Effector memory CD4-positive, alpha-beta T cell (primary cell): Measurements from ENCODE around the gene AKT1S1.
"Not testable (repeated sequence)": the region's sequence is repeated elsewhere in the genome, so short reads cannot be mapped to it uniquely, and the experiment has no call there.

Experiments
- DNase-seq, 3 donors: peaks; one replicate each; pipeline ENCODE4 v3.0.0-alpha.2; 2020
- H3K27ac ChIP-seq: 2 replicates; pipeline ENCODE4 v1.7.0; 2013; ENCODE audit warnings: mild to moderate bottlenecking, low read length, moderate library complexity; ENCODE audit not compliant: insufficient read depth, poor library complexity, severe bottlenecking
- H3K27me3 ChIP-seq: replicated peaks from 2 replicates; pipeline ENCODE4 v1.7.0; 2013; ENCODE audit warnings: mild to moderate bottlenecking, low read length; ENCODE audit not compliant: insufficient read depth, control insufficient read depth, poor library complexity, severe bottlenecking
- H3K36me3 ChIP-seq: 2 replicates; pipeline ENCODE4 v1.7.0; 2013; ENCODE audit warnings: mild to moderate bottlenecking, low read length, moderate library complexity; ENCODE audit not compliant: control insufficient read depth, insufficient read depth
- H3K4me1 ChIP-seq: 2 replicates; pipeline ENCODE4 v1.7.0; 2013; ENCODE audit warnings: low read length, mild to moderate bottlenecking; ENCODE audit not compliant: control insufficient read depth, insufficient read depth, poor library complexity, severe bottlenecking
- H3K4me3 ChIP-seq: 2 replicates; pipeline ENCODE4 v1.7.0; 2013; ENCODE audit warnings: low read length, low read depth, mild to moderate bottlenecking; ENCODE audit not compliant: insufficient read depth, poor library complexity, severe bottlenecking
- H3K9me3 ChIP-seq: 2 replicates; pipeline ENCODE4 v1.7.0; 2013; ENCODE audit warnings: mild to moderate bottlenecking, low read length, moderate library complexity; ENCODE audit not compliant: control insufficient read depth

Gene AKT1S1

DNA sequence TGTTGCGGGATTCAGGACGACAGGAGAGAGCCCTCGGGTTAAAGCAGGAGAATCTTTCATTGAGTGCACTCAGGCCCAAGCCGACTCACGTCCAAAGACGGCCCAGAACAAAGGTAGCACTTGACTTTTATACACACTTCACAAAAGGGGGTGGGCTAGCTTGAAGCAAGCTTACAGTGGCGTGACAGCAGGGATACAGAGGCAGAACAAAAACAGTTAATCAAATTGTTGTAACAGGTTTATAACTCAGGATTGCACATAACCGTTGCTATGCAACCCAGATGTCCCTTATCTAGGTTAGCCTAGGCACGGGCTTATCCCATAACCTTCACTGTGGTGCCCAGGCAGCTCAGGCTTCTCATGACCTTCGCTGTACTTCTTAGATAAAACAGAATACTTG lies 57.0 kb downstream of the AKT1S1 start:
- no peak overlapping the region for H3K27ac ChIP-seq
- no peaks in the 10 kb centered on the region for H3K9me3 ChIP-seq
- DNase-seq = no peak
- H3K27me3 ChIP-seq = no peaks in the 10 kb centered on the region
- peaks cover 11% of the 10 kb centered on the region for H3K4me1 ChIP-seq
- H3K36me3 ChIP-seq = no peaks in the 10 kb centered on the region
- H3K4me3 ChIP-seq = no peak overlapping the region

DNA sequence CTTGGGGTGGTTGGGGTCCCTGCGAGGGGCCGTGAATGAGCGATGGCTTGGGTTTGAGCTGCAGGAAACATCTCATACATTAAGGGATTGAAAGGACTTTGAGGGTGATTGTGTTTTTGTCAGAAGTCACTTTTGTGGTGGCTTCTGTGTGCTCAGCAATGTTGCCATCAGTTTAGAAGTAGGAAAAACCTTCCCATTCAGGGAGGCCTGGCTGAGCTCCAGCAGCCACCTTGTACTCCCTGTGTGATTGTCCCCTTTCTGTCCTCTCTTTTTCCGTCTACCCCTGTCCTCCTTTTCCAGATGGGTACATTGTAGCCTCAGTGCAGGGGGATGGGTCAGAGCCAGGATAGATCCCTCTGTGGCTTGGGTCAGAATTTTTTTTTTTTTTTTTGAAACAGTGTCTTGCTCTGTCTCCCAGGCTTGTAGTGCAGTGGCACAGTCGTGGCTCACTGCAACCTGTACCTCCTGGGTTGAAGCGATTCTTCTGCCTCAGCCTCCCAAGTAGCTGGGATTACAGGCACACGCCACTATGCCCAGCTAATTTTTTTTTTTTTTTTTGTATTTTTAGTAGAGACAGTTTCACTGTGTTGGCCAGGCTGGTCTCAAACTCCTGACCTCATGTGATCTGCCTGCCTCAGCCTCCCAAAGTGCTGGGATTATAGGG lies 57.6 kb downstream of the AKT1S1 start:
- H3K27me3 ChIP-seq, DNase-seq, H3K9me3 ChIP-seq, H3K36me3 ChIP-seq, H3K27ac ChIP-seq: not testable (repeated sequence)
- Histone ChIP-seq H3K4me1 (peaks cover 11% of the 10 kb centered on the region), H3K4me3 (peak overlapping the region; percentile 80)
